ENCODE measurements around the gene GIPR. TPM values are rescaled to one million over a fixed set of nuclear protein-coding genes. Genes with fewer than 3 reads are reported as not detected.
"Not testable (repeated sequence)": the region's sequence is repeated elsewhere in the genome, so short reads cannot be mapped to it uniquely, and the experiment has no call there.

Gene GIPR, protein sequence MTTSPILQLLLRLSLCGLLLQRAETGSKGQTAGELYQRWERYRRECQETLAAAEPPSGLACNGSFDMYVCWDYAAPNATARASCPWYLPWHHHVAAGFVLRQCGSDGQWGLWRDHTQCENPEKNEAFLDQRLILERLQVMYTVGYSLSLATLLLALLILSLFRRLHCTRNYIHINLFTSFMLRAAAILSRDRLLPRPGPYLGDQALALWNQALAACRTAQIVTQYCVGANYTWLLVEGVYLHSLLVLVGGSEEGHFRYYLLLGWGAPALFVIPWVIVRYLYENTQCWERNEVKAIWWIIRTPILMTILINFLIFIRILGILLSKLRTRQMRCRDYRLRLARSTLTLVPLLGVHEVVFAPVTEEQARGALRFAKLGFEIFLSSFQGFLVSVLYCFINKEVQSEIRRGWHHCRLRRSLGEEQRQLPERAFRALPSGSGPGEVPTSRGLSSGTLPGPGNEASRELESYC
- total RNA-seq = 1 to 10 TPM; 6.6 to 8.3 TPM

DNA sequence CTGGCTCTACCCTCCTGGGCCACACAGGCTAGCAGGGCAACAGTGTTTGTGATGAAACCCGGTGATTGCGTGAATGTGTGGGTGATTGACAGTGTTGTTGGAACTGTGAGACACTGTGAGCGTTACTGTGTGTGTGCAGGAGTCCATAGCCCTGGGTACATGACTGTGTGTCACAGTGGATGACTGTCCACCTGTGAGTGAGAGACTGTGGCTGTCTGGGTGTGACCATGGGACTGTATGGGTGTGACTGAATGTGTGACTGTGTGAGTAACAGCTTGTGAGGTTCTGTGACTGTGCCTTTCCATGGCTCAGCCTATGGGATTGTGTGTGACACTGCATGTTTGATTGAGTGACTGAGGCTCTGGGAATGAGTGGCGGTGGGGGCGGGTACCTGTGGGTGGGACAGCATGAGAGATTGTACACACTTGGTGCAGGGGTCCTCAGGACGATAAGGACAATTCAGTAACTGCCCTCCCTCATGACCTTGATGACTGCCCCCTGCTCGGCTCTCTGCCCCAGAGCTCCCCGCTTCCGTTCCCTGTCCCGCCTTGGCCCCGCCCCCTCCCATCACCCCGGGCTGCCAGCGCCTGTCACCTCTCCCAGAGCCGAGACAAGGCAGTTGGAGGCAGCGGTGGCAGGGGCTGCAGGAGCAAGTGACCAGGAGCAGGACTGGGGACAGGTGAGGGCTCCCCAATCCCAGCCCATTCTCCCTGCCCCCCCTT, at the start of gene GIPR:
Gene GIPR (plus strand): TSS at position 602 of the 722 bp plus-strand sequence. CDS start 1,300 bp downstream, outside the sequence.
- peaks cover 33% of the 10 kb centered on the region for H3K4me1 Mint-ChIP-seq (ENCODE audit: low read depth)
- ChIA-PET CTCF (interaction anchor here (0.6 to 2.5 kb wide), 10 partner anchors 10 to 197 kb away, joined by 3 to 14 read pairs (median 4); partner anchors contain the start of gene SNRPD2), POLR2A (interaction anchor here (0.6 to 4.2 kb wide), 3 partner anchors 10 to 182 kb away, joined by 3 to 19 read pairs (median 5); no protein-coding TSS in a partner anchor)
- no peaks in the 10 kb centered on the region for H3K9me3 Mint-ChIP-seq
- peak within 1 kb of the TSS; percentile 42 for H3K27ac Mint-ChIP-seq
- H3K36me3 Mint-ChIP-seq = no peaks in the 10 kb centered on the region
- peaks cover 19% of the 10 kb centered on the region for H3K27me3 Mint-ChIP-seq
- peak; percentile 88 for DNase-seq
- intact Hi-C loops (cut with micrococcal nuclease) = loop anchor here (1.0 kb wide), 4 partner anchors 10 to 217 kb away; partner anchors contain the start of gene QPCTL
- peak within 1 kb of the TSS; percentile 76 for H3K4me3 Mint-ChIP-seq

DNA sequence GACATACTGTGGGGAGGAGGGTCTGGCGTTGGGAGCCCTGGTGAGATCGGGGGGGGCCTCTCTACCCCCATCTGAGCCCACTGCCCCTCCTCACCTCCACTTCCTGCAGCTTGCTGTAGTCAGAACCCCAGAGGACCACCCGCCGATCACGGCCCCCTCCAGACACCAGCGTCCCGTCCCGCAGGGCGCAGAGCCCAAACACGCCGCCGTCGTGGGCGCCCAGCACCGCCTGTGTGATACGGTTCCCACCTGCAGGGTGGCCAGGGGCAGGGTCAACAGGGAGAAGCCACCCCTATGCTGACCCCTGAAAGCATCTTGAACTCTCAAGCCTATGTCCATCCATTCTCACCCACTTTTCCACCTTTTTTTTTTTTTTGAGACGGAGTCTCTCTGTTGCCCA, 46.6 kb upstream of the GIPR start:
- ChIA-PET POLR2A (no interaction called here), CTCF (no interaction called here)
- no peak for DNase-seq
- H3K36me3 Mint-ChIP-seq = peaks cover 54% of the 10 kb centered on the region
- intact Hi-C loops (cut with micrococcal nuclease) = no loop called here
- no peaks in the 10 kb centered on the region for H3K9me3 Mint-ChIP-seq
- no peaks in the 10 kb centered on the region for H3K27me3 Mint-ChIP-seq
- H3K27ac Mint-ChIP-seq = no peak overlapping the region
- no peak overlapping the region for H3K4me3 Mint-ChIP-seq
- H3K4me1 Mint-ChIP-seq (ENCODE audit: low read depth) = peaks cover 6% of the 10 kb centered on the region

DNA sequence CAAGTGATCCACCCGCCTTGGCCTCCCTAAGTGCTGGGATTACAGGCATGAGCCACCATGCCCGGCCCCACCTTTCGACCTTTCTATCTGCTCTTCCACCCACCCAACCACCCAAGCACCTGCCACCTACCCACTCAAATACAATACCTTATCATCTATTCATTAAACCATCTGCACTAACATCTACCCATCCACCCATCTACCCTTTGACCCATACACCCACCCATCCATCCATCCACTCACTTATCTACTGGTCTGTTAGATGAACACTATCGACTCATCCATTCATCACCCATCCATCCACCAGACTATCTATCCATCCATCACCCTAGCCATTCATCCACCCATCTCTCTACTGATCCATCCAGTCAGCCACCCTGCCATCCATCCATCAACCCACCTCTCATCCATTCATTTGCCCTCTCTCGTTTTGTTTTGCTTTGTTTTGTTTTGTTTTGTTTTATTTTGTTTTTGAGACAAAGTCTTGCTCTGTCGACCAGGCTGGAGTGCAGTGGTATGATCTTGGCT, 46.0 kb upstream of the GIPR start:
- Mint-ChIP-seq H3K9me3 (no peaks in the 10 kb centered on the region), H3K4me1 (ENCODE audit: low read depth) (peaks cover 2% of the 10 kb centered on the region), H3K27ac (peak overlapping the region; percentile 16), H3K27me3 (no peaks in the 10 kb centered on the region), H3K36me3 (peaks cover 50% of the 10 kb centered on the region), H3K4me3 (no peak overlapping the region)
- ChIA-PET POLR2A (no interaction called here), CTCF (no interaction called here)
- no peak for DNase-seq
- intact Hi-C loops (cut with micrococcal nuclease) = no loop called here

DNA sequence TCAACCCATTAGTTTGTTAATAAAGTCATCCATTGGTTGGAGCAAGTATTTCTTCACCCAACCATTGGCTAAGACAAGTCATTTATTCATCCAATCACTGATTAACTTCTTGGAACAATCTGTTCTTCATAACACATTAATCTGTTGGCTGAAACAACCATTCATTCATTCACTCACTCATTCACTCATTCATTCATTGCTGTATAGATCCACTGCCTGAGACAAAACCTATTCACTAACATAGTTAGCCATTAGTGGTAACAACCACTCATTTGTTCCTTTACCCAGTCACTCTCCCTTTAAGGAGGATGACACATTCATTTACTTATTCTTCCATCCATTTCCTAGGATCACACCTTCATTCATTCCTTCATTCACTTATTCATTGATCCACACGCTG, 44.0 kb upstream of the GIPR start:
- Mint-ChIP-seq H3K4me1 (ENCODE audit: low read depth) (peaks cover 2% of the 10 kb centered on the region), H3K36me3 (peaks cover 49% of the 10 kb centered on the region), H3K4me3 (no peak overlapping the region), H3K27me3 (no peaks in the 10 kb centered on the region), H3K27ac (no peak overlapping the region), H3K9me3 (no peaks in the 10 kb centered on the region)
- ChIA-PET POLR2A (interaction anchor here (0.6 kb wide), 1 partner anchor 88 kb away, joined by 3 read pairs; no protein-coding TSS in a partner anchor), CTCF (no interaction called here)
- intact Hi-C loops (cut with micrococcal nuclease) = no loop called here
- DNase-seq = no peak

DNA sequence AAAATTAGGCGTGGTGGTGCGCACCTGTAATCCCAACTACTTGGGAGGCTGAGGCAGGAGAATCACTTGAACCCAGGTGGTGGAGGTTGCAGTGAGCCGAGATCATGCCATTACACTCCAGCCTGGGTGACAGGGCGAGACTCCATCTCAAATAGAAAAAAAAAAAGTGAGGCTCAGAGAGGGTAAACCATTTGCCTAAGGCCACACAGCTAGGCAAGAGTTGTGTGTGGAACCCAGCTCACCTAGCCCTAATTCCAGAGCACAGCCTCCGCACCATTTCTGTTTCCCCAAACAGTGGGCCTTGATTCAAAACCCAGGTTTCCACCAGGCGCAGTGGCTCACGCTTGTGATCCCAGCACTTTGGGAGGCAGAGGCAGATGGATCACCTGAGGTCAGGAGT, 39.8 kb upstream of the GIPR start:
- DNase-seq; POLR2A ChIA-PET; H3K9me3 Mint-ChIP-seq; H3K27me3 Mint-ChIP-seq; H3K27ac Mint-ChIP-seq; CTCF ChIA-PET; intact Hi-C loops (cut with micrococcal nuclease); H3K4me3 Mint-ChIP-seq: not testable (repeated sequence)
- Mint-ChIP-seq H3K4me1 (ENCODE audit: low read depth) (peaks cover 27% of the 10 kb centered on the region), H3K36me3 (peaks cover 49% of the 10 kb centered on the region)

DNA sequence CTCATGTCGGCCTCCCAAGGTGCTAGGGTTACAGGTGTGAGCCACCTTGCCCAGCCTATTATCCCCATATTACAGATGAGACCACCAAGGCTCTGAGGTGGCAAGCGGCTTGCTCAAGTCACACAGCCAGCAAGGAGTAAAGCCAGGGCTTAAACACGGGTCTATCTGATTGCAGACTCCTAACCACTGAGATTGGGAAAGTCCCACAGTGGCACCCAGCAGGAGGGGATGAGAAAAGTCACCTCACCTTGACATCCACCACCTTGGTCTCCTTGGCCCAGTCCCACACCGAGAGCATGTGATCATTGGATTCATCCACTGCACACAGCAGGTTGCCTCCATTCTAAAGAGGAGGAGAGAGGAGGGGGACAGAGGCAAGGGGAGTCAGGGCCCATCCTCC, 38.3 kb upstream of the GIPR start:
- H3K4me3 Mint-ChIP-seq = peak overlapping the region; percentile 16
- ChIA-PET POLR2A (interaction anchor here (1.5 to 3.5 kb wide), 2 partner anchors 12 to 16 kb away, joined by 9 to 51 read pairs; no protein-coding TSS in a partner anchor), CTCF (interaction anchor here (0.6 to 2.4 kb wide), 4 partner anchors 14 to 71 kb away, joined by 3 to 8 read pairs (median 4); partner anchors contain the start of genes QPCTL and SNRPD2)
- H3K9me3 Mint-ChIP-seq = no peaks in the 10 kb centered on the region
- DNase-seq = peak; percentile 37
- H3K27ac Mint-ChIP-seq = peak overlapping the region; percentile 92
- intact Hi-C loops (cut with micrococcal nuclease) = loop anchor here (1.0 kb wide), 2 partner anchors 13 to 15 kb away; no protein-coding TSS in a partner anchor
- H3K36me3 Mint-ChIP-seq = peaks cover 42% of the 10 kb centered on the region
- H3K4me1 Mint-ChIP-seq (ENCODE audit: low read depth) = peaks cover 27% of the 10 kb centered on the region
- no peaks in the 10 kb centered on the region for H3K27me3 Mint-ChIP-seq

DNA sequence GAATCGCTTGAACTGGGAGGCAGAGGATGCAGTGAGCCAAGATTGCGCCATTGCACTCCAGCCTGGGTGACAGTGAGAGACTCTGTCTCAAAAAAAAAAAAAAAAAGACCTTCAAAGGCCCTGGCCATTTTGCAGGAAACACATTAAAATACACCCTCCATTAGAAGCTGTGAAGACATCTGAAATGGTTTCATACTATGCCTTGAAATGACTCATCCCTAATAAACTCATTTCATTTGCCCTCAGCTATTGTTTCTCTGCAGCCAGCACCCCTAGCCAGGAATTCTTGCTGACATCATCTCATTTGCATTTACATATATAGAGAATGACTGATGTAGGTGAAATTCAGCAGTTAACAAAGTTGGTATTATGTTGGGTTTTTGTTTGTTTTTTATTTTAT, 37.6 kb upstream of the GIPR start:
- ChIA-PET CTCF (interaction anchor here (0.6 to 2.4 kb wide), 9 partner anchors 10 to 191 kb away, joined by 3 to 19 read pairs (median 4); partner anchors contain the start of genes QPCTL and SNRPD2), POLR2A (interaction anchor here (0.6 to 3.5 kb wide), 3 partner anchors 11 to 186 kb away, joined by 5 to 51 read pairs (median 9); no protein-coding TSS in a partner anchor)
- no peaks in the 10 kb centered on the region for H3K27me3 Mint-ChIP-seq
- peak; percentile 69 for DNase-seq
- peak overlapping the region; percentile 92 for H3K27ac Mint-ChIP-seq
- H3K9me3 Mint-ChIP-seq = no peaks in the 10 kb centered on the region
- intact Hi-C loops (cut with micrococcal nuclease) = loop anchor here (1.0 kb wide), 2 partner anchors 12 to 16 kb away; no protein-coding TSS in a partner anchor
- peaks cover 26% of the 10 kb centered on the region for H3K4me1 Mint-ChIP-seq (ENCODE audit: low read depth)
- H3K4me3 Mint-ChIP-seq = no peak overlapping the region
- H3K36me3 Mint-ChIP-seq = peaks cover 38% of the 10 kb centered on the region

DNA sequence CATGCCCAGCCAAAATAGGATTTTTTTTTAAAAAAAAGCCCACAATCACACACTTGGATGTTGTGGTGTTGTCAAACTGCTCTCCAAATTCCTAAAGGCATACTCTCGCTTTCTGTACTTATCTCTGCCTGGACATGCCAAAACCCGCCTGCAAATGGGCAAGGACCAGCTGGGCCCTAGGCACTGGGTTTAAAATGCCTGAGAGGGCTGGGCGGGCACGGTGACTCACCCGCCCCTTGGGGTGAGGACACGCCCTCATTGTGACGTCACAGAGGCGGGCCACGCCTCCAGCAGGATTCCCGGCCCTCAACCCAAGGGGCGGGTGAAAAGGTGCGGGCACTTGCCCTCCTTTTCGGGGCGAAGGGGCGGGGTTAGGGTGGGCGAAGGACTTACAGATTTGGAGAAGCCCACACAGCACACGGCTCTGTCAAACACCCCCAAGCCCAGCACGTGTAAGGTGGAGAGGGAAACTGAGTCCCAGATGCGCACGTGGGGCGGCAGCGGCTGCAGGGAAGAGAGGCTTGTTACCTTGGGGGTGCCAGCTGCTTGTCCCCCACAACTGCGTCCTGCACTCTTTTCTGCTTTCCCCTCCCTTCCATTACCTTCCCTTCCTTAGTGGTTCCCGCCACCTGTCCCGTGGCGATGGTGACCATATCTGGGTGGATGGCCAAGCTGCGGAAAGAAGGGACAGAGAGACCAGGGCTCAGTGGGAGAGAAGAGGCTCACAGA, 35.4 kb upstream of the GIPR start:
- H3K4me3 Mint-ChIP-seq = no peak overlapping the region
- peak; percentile 75 for DNase-seq
- peak overlapping the region; percentile 68 for H3K27ac Mint-ChIP-seq
- H3K27me3 Mint-ChIP-seq = no peaks in the 10 kb centered on the region
- intact Hi-C loops (cut with micrococcal nuclease) = no loop called here
- H3K9me3 Mint-ChIP-seq = no peaks in the 10 kb centered on the region
- POLR2A ChIA-PET = interaction anchor here (0.6 to 3.5 kb wide), 2 partner anchors 9 to 181 kb away, joined by 3 to 51 read pairs; no protein-coding TSS in a partner anchor
- CTCF ChIA-PET = interaction anchor here (0.7 to 0.9 kb wide), 4 partner anchors 9 to 42 kb away, joined by 3 read pairs; no protein-coding TSS in a partner anchor
- H3K4me1 Mint-ChIP-seq (ENCODE audit: low read depth) = peaks cover 24% of the 10 kb centered on the region
- peaks cover 34% of the 10 kb centered on the region for H3K36me3 Mint-ChIP-seq

DNA sequence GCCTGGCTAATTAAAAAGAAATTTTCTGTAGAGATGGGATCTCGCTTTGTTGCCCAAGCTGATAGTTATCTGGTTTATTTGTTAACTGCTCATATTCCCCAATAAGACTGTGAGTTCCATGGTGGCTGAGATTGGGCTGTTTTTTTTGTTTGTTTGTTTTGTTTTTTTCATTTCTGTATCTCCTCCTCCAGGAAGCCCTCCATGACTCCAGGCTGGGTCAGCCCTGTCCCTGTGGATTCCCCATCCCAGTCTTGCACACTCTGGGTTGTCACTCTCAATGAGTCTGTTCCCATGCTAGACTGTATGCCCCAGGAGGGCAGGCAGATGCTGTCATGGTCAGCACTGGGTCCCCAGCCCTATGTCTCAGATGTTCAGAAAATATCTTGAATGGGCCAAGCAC, 31.7 kb upstream of the GIPR start:
- ChIA-PET POLR2A (no interaction called here), CTCF (no interaction called here)
- no peak for DNase-seq
- intact Hi-C loops (cut with micrococcal nuclease) = no loop called here
- peaks cover 35% of the 10 kb centered on the region for H3K36me3 Mint-ChIP-seq
- H3K4me3 Mint-ChIP-seq = no peak overlapping the region
- no peaks in the 10 kb centered on the region for H3K9me3 Mint-ChIP-seq
- no peaks in the 10 kb centered on the region for H3K27me3 Mint-ChIP-seq
- H3K4me1 Mint-ChIP-seq (ENCODE audit: low read depth) = peaks cover 29% of the 10 kb centered on the region
- no peak overlapping the region for H3K27ac Mint-ChIP-seq

DNA sequence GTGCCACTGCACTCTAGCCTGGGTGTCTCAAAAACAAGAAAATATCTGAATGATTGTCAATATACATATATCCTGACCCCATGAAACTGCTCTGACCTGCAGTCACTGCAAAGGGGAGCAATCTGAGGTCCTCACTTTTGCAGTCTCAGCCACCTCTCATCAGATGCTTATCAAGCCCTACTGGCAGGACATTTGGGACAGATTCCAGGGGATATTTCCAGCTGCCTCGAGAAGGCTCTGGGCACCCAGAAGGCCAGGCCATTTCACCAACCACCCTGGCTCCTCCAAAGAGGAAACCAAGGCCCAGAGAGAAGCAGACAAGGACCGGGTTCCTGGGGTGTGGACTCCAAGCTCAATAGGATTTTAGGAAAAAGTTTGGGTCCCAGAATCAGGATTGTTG, 31.1 kb upstream of the GIPR start:
- CTCF ChIA-PET = no interaction called here
- Mint-ChIP-seq H3K27me3 (no peaks in the 10 kb centered on the region), H3K4me3 (no peak overlapping the region), H3K27ac (no peak overlapping the region), H3K9me3 (no peaks in the 10 kb centered on the region), H3K36me3 (peaks cover 36% of the 10 kb centered on the region), H3K4me1 (ENCODE audit: low read depth) (peaks cover 32% of the 10 kb centered on the region)
- POLR2A ChIA-PET = no interaction called here
- intact Hi-C loops (cut with micrococcal nuclease) = no loop called here
- no peak for DNase-seq

DNA sequence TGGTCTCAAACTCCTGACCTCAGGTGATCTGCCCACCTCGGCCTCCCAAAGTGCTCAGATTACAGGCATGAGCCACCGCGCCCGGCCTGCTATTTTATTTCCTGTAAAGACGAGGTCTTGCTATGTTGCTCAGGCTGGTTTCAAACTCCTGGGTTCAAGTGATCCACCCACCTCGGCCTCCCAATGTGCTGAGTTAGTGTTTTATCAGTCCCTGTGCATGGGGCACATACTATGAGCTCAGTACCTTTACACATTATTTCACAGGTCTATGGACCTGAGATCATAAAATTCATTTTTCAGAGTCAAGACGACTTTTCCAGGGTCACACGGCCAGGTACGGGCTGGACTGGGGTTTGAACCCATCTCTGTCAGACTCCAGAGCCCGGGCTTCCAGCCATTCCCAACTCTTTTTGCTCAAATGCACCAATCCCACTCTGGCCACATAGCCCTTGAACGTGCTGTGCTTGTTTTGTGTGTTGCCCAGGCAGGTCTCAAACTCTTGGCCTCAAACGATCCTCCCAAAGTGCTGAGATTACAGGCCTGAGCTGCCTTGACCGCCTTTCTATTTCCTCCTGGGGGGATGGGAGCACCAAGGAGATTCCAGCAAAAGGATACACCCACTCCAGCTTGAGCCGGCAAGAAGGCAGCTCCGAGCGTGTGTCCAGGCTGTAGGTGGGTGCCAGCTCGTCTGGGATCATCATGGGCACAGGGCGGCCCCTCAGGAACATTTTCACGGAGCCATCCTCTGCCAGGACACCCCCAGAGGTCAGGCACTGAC, 29.9 kb upstream of the GIPR start:
- H3K4me3 Mint-ChIP-seq = peak overlapping the region; percentile 94
- ChIA-PET POLR2A (no interaction called here), CTCF (interaction anchor here (1.6 to 1.9 kb wide), 2 partner anchors 39 to 55 kb away, joined by 4 to 7 read pairs; partner anchors contain the start of gene QPCTL)
- peaks cover 25% of the 10 kb centered on the region for H3K4me1 Mint-ChIP-seq (ENCODE audit: low read depth)
- intact Hi-C loops (cut with micrococcal nuclease) = no loop called here
- H3K27me3 Mint-ChIP-seq = no peaks in the 10 kb centered on the region
- peaks cover 28% of the 10 kb centered on the region for H3K36me3 Mint-ChIP-seq
- DNase-seq = no peak
- H3K27ac Mint-ChIP-seq = no peak overlapping the region
- H3K9me3 Mint-ChIP-seq = no peaks in the 10 kb centered on the region
